ENCODE data around the gene EPS8L2. TPM values are rescaled to one million over a fixed set of nuclear protein-coding genes. Genes with fewer than 3 reads are reported as not detected.

EPS8L2 gene
- total and polyA plus RNA-seq, 2 donors (not counting 1 experiment from before 2014, with no cell fraction given): 13.9 to 22.7 TPM

DNA sequence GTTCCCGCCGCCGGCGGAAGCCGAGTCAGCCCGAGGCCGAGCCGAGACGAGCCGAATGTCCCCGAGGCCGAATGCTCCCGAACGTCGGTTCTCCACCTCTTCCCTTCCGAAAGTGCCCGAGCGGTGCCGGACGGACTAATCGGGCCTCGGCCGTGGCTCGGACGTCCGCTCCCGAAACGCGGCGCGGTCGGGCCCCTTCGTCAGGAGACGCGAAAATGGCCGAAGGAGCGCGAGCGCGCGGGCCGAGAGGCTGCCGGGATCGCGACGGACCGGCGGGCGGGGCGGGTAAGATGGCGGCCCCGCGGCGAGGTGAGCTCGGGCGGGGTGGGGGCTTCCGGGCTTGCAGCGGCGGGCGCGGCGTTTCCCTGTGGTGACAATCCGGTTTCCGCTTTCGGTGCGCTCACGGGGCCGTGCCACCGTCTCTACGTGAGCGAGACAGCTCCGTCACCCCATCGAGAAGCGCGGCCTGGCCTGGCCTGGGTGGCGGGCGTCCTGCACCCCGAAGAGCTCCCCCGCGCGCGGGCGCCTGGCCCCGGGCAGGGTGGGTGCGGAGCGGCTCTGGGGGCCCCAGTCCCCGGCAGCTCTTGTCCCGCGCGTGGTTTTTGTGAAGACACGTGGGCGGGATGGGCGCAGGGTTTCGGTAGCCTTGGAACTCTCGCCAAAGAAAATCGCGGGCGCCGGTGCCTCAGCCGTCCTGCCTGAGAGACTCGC is 10.3 kb upstream of the EPS8L2 start, which contains the start of gene TMEM80:
TSS of gene TMEM80 (plus strand) at position 279 of the 711 bp plus-strand sequence. CDS start at position 291, 12 bp downstream.
- H3K79me2 ChIP-seq (ENCODE audit: control insufficient read depth, insufficient read depth, low read length): peaks cover 38% of the 10 kb centered on the region
- peaks cover 48% of the 10 kb centered on the region for H3K4me1 Mint-ChIP-seq

More for the DNA sequence above, 10.3 kb upstream of the EPS8L2 start, which contains the start of gene TMEM80:
- intact Hi-C loops (cut with micrococcal nuclease): loop anchor here (1.0 to 5.0 kb wide), 5 partner anchors 70 to 1707 kb away; partner anchors contain the start of genes LRRC56 and TSSC4
- no peaks in the 10 kb centered on the region for H3K27me3 Mint-ChIP-seq
- TF ChIP-seq, protein P1, sequence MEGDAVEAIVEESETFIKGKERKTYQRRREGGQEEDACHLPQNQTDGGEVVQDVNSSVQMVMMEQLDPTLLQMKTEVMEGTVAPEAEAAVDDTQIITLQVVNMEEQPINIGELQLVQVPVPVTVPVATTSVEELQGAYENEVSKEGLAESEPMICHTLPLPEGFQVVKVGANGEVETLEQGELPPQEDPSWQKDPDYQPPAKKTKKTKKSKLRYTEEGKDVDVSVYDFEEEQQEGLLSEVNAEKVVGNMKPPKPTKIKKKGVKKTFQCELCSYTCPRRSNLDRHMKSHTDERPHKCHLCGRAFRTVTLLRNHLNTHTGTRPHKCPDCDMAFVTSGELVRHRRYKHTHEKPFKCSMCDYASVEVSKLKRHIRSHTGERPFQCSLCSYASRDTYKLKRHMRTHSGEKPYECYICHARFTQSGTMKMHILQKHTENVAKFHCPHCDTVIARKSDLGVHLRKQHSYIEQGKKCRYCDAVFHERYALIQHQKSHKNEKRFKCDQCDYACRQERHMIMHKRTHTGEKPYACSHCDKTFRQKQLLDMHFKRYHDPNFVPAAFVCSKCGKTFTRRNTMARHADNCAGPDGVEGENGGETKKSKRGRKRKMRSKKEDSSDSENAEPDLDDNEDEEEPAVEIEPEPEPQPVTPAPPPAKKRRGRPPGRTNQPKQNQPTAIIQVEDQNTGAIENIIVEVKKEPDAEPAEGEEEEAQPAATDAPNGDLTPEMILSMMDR (IDR thresholded peaks at IDR 0.05): no peak
- no peak for TF ChIP-seq EZH2 (IDR thresholded peaks at IDR 0.05; ENCODE audit: borderline replicate concordance, insufficient read depth, low read depth, low read length, poor library complexity, severe bottlenecking)
- H3K9me3 Mint-ChIP-seq (ENCODE audit: insufficient read depth): no peaks in the 10 kb centered on the region
- peak within 1 kb of the TSS; percentile 95 for H3K27ac Mint-ChIP-seq
- DNase-seq: peak; percentile 99
- H3K27ac ChIP-seq (ENCODE audit: low read length in 2 of 2): peak within 1 kb of the TSS; percentile 100
- peak within 1 kb of the TSS; percentile 81 for H3K4me2 ChIP-seq (replicated peaks; ENCODE audit: low read depth, low read length, poor library complexity, severe bottlenecking)
- peaks cover 0 to 9% of the 10 kb centered on the region in 2 experiments for H3K36me3 ChIP-seq (replicated peaks in 1 of 2; ENCODE audit: control extremely low read depth in 1 of 2, control insufficient read depth in 1 of 2, extremely low read depth in 1 of 2, insufficient read depth in 2 of 2, low read length in 1 of 2)
- peak; percentile 65 for ATAC-seq (ENCODE audit: low read depth)
- ChIA-PET CTCF (interaction anchor here (0.7 to 3.5 kb wide), 8 partner anchors 13 to 52 kb away, joined by 3 to 60 read pairs (median 6); partner anchors contain the start of gene TALDO1), POLR2A (interaction anchor here (0.5 to 6.1 kb wide), 11 partner anchors 14 to 687 kb away, joined by 3 to 105 read pairs (median 4); partner anchors contain the start of genes HRAS, IRF7, LRRC56 and PHRF1)
- H3K9ac ChIP-seq (ENCODE audit: low read length): peak within 1 kb of the TSS; percentile 99
- peak within 1 kb of the TSS; percentile 96 for H2AFZ ChIP-seq (ENCODE audit: insufficient read depth, low read depth, low read length, poor library complexity, severe bottlenecking)
- H3K4me1 ChIP-seq (ENCODE audit: control insufficient read depth in 2 of 2, insufficient read depth in 2 of 2, low read length in 2 of 2): peaks cover 30 to 36% of the 10 kb centered on the region in 2 donors
- H3K4me3 ChIP-seq (ENCODE audit: control extremely low read depth in 1 of 5, extremely low read depth in 1 of 5, insufficient read depth in 1 of 5, low read depth in 2 of 5, low read length in 4 of 5): peak within 1 kb of the TSS; percentile 52 to 97 (median 84)
- H4K20me1 ChIP-seq (ENCODE audit: control insufficient read depth, insufficient read depth, low read length, poor library complexity, severe bottlenecking): peaks cover 34% of the 10 kb centered on the region
- H3K4me3 Mint-ChIP-seq: peak within 1 kb of the TSS; percentile 88
- H3K9me3 ChIP-seq (ENCODE audit: control extremely low read depth in 1 of 3, control insufficient read depth in 2 of 3, insufficient read depth in 1 of 3, low read length in 2 of 3): no peaks in the 10 kb centered on the region
- under 1% methylated on average over 101 of the region's 101 CpGs for WGBS (ENCODE audit: insufficient coverage)
- H3K27me3 ChIP-seq (replicated peaks in 1 of 4; ENCODE audit: control extremely low read depth in 1 of 4, control insufficient read depth in 3 of 4, insufficient read depth in 4 of 4, low read length in 3 of 4): no peaks in the 10 kb centered on the region
